Activated T-cell treated with anti-CD3 and anti-CD28 coated beads, Interleukin-2, amount 50 U/mL, for 4 hours (primary cell): ENCODE measurements around the gene DOK6. TPM values are rescaled to one million over a fixed set of nuclear protein-coding genes. Genes with fewer than 3 reads are reported as not detected.
"Not testable (repeated sequence)": the region's sequence is repeated elsewhere in the genome, so short reads cannot be mapped to it uniquely, and the experiment has no call there.

ENCODE experiments used
- ATAC-seq, 2 donors: fragments of 200-7000 bp; cut with Tn5 transposase; one replicate each; pipeline ENCODE4 v1.10.0; 2021
- DNase-seq: peaks from one replicate; pipeline ENCODE4 v3.0.0-alpha.2; 2020
- H3K27me3 Mint-ChIP-seq: one replicate; pipeline ENCODE4 v1.8.0; 2021; ENCODE audit warnings: low read depth, mixed read lengths
- H3K36me3 Mint-ChIP-seq: one replicate; pipeline ENCODE4 v1.8.0; 2022; ENCODE audit warnings: mixed read lengths; ENCODE audit not compliant: insufficient read depth
- H3K4me1 Mint-ChIP-seq: one replicate; pipeline ENCODE4 v1.8.0; 2021; ENCODE audit warnings: low read depth, mixed read lengths
- H3K4me3 Mint-ChIP-seq: one replicate; pipeline ENCODE4 v1.8.0; 2021; ENCODE audit warnings: mild to moderate bottlenecking, moderate library complexity, mixed read lengths
- H3K9me3 Mint-ChIP-seq: one replicate; pipeline ENCODE4 v1.8.0; 2021; ENCODE audit warnings: mixed read lengths
- total RNA-seq, 3 donors: library from RNA; stranded (reverse); gene quantifications; one replicate each; pipeline ENCODE4 v1.2.1, GENCODE V29; 2021

Gene DOK6
- total RNA-seq, 3 donors from 2014 or later: 0.03 TPM; not detected in 2

GRCh38 chr18:69636529-69637301 lies 236.0 kb downstream of the DOK6 start:
- peak; percentile 8 for DNase-seq
- H3K27me3 Mint-ChIP-seq: peaks cover 2% of the 10 kb centered on the region
- peak in 1 of 2 donors; percentile 58 for ATAC-seq
- H3K4me3 Mint-ChIP-seq: no peak overlapping the region
- H3K36me3 Mint-ChIP-seq: no peaks in the 10 kb centered on the region
- H3K4me1 Mint-ChIP-seq: peaks cover 2% of the 10 kb centered on the region
- H3K9me3 Mint-ChIP-seq: no peaks in the 10 kb centered on the region

GRCh38 chr18:69638056-69638455 lies 237.4 kb downstream of the DOK6 start:
- Mint-ChIP-seq H3K36me3 (no peaks in the 10 kb centered on the region), H3K9me3 (no peaks in the 10 kb centered on the region), H3K4me3 (no peak overlapping the region), H3K4me1 (peaks cover 2% of the 10 kb centered on the region), H3K27me3 (peaks cover 2% of the 10 kb centered on the region)
- ATAC-seq (no peak), DNase-seq (no peak)

- H3K9me3 Mint-ChIP-seq: no peaks in the 10 kb centered on the region
- no peaks in the 10 kb centered on the region for H3K4me1 Mint-ChIP-seq
Measured at GRCh38 chr18:69647702-69648101, 247.0 kb downstream of the DOK6 start.

GRCh38 chr18:69648486-69648885 lies 247.8 kb downstream of the DOK6 start:
- H3K4me3 Mint-ChIP-seq: no peak overlapping the region

More at GRCh38 chr18:69647702-69648101, 247.0 kb downstream of the DOK6 start:
- no peaks in the 10 kb centered on the region for H3K36me3 Mint-ChIP-seq
- H3K27me3 Mint-ChIP-seq: peaks cover 9% of the 10 kb centered on the region
- H3K4me3 Mint-ChIP-seq: no peak overlapping the region
- DNase-seq (no peak), ATAC-seq (no peak)

GRCh38 chr18:69649684-69650083 lies 249.0 kb downstream of the DOK6 start:
- Mint-ChIP-seq H3K36me3 (no peaks in the 10 kb centered on the region), H3K27me3 (peaks cover 16% of the 10 kb centered on the region), H3K4me1 (no peaks in the 10 kb centered on the region), H3K4me3 (no peak overlapping the region), H3K9me3 (no peaks in the 10 kb centered on the region)
- DNase-seq: no peak
- ATAC-seq: no peak

More at GRCh38 chr18:69648486-69648885, 247.8 kb downstream of the DOK6 start:
- peaks cover 12% of the 10 kb centered on the region for H3K27me3 Mint-ChIP-seq
- H3K4me1 Mint-ChIP-seq: no peaks in the 10 kb centered on the region
- DNase-seq (no peak), ATAC-seq (no peak)
- no peaks in the 10 kb centered on the region for H3K9me3 Mint-ChIP-seq
- H3K36me3 Mint-ChIP-seq: no peaks in the 10 kb centered on the region

- no peaks in the 10 kb centered on the region for H3K4me1 Mint-ChIP-seq
- no peak overlapping the region for H3K4me3 Mint-ChIP-seq
- ATAC-seq (no peak), DNase-seq (no peak)
- peaks cover 16% of the 10 kb centered on the region for H3K27me3 Mint-ChIP-seq
- no peaks in the 10 kb centered on the region for H3K9me3 Mint-ChIP-seq
- no peaks in the 10 kb centered on the region for H3K36me3 Mint-ChIP-seq
Measured at GRCh38 chr18:69651243-69651642, 250.6 kb downstream of the DOK6 start.

GRCh38 chr18:69655816-69656215 lies 255.1 kb downstream of the DOK6 start:
- Mint-ChIP-seq H3K27me3 (peaks cover 11% of the 10 kb centered on the region), H3K36me3 (no peaks in the 10 kb centered on the region), H3K9me3 (no peaks in the 10 kb centered on the region), H3K4me3 (no peak overlapping the region), H3K4me1 (no peaks in the 10 kb centered on the region)
- DNase-seq (no peak), ATAC-seq (no peak)

- no peak for ATAC-seq
- Mint-ChIP-seq H3K4me1 (no peaks in the 10 kb centered on the region), H3K27me3 (peaks cover 4% of the 10 kb centered on the region)
Measured at GRCh38 chr18:69658103-69658502, 257.4 kb downstream of the DOK6 start.

GRCh38 chr18:69658685-69659084 lies 258.0 kb downstream of the DOK6 start:
- Mint-ChIP-seq H3K4me1 (no peaks in the 10 kb centered on the region), H3K27me3 (peaks cover 3% of the 10 kb centered on the region), H3K9me3 (no peaks in the 10 kb centered on the region), H3K4me3 (no peak overlapping the region), H3K36me3 (no peaks in the 10 kb centered on the region)
- DNase-seq: no peak
- no peak for ATAC-seq

More at GRCh38 chr18:69658103-69658502, 257.4 kb downstream of the DOK6 start:
- Mint-ChIP-seq H3K9me3 (no peaks in the 10 kb centered on the region), H3K4me3 (no peak overlapping the region), H3K36me3 (no peaks in the 10 kb centered on the region)
- no peak for DNase-seq

GRCh38 chr18:69659142-69659651 lies 258.5 kb downstream of the DOK6 start:
- H3K36me3 Mint-ChIP-seq: no peaks in the 10 kb centered on the region
- ATAC-seq (no peak), DNase-seq (no peak)
- H3K27me3 Mint-ChIP-seq: no peaks in the 10 kb centered on the region
- H3K4me1 Mint-ChIP-seq: no peaks in the 10 kb centered on the region
- H3K9me3 Mint-ChIP-seq: no peaks in the 10 kb centered on the region
- H3K4me3 Mint-ChIP-seq: no peak overlapping the region

- not testable (repeated sequence) for DNase-seq, H3K4me3 Mint-ChIP-seq, H3K36me3 Mint-ChIP-seq, H3K4me1 Mint-ChIP-seq, H3K27me3 Mint-ChIP-seq, H3K9me3 Mint-ChIP-seq, ATAC-seq
Measured at GRCh38 chr18:69662090-69662489, 261.4 kb downstream of the DOK6 start.

- Mint-ChIP-seq H3K4me3 (no peak overlapping the region), H3K27me3 (peaks cover 2% of the 10 kb centered on the region), H3K36me3 (no peaks in the 10 kb centered on the region), H3K4me1 (no peaks in the 10 kb centered on the region), H3K9me3 (no peaks in the 10 kb centered on the region)
- no peak for DNase-seq
- no peak for ATAC-seq
Measured at GRCh38 chr18:69664399-69664798, 263.7 kb downstream of the DOK6 start.

- no peaks in the 10 kb centered on the region for H3K9me3 Mint-ChIP-seq
- DNase-seq (no peak), ATAC-seq (no peak)
- no peak overlapping the region for H3K4me3 Mint-ChIP-seq
- no peaks in the 10 kb centered on the region for H3K36me3 Mint-ChIP-seq
- no peaks in the 10 kb centered on the region for H3K27me3 Mint-ChIP-seq
- no peaks in the 10 kb centered on the region for H3K4me1 Mint-ChIP-seq
Measured at GRCh38 chr18:69674292-69674877, 273.7 kb downstream of the DOK6 start.

- H3K4me3 Mint-ChIP-seq: no peak overlapping the region
- H3K4me1 Mint-ChIP-seq: no peaks in the 10 kb centered on the region
- no peaks in the 10 kb centered on the region for H3K27me3 Mint-ChIP-seq
- no peaks in the 10 kb centered on the region for H3K9me3 Mint-ChIP-seq
- ATAC-seq (no peak), DNase-seq (no peak)
- no peaks in the 10 kb centered on the region for H3K36me3 Mint-ChIP-seq
Measured at GRCh38 chr18:69674966-69675365, 274.3 kb downstream of the DOK6 start.

GRCh38 chr18:69677595-69677994 lies 276.9 kb downstream of the DOK6 start:
- no peaks in the 10 kb centered on the region for H3K9me3 Mint-ChIP-seq
- no peak overlapping the region for H3K4me3 Mint-ChIP-seq
- DNase-seq (no peak), ATAC-seq (no peak)
- no peaks in the 10 kb centered on the region for H3K36me3 Mint-ChIP-seq
- no peaks in the 10 kb centered on the region for H3K27me3 Mint-ChIP-seq
- no peaks in the 10 kb centered on the region for H3K4me1 Mint-ChIP-seq
